Measurements from ENCODE around the gene DYRK2.

The DYRK2 gene

GRCh38 chr12:67648521-67649260 lies at the start of gene DYRK2:
DYRK2 (plus strand) TSS chr12:67648745; CDS start chr12:67649134, 389 bp downstream.
- peak within 1 kb of the TSS; percentile 97 for H3K4me3 ChIP-seq (ENCODE audit: low read depth, low read length)
- no peak for TF ChIP-seq CTCF (IDR thresholded peaks at IDR 0.05; ENCODE audit: low read depth, low read length, missing control alignments)
- no peak for DNase-seq (ENCODE audit: low read depth)

- no peak overlapping the region for H3K4me3 ChIP-seq (ENCODE audit: low read depth, low read length)
- TF ChIP-seq CTCF (IDR thresholded peaks at IDR 0.05; ENCODE audit: low read depth, low read length, missing control alignments), result no peak
- DNase-seq (ENCODE audit: low read depth), result no peak
These were observed 48.9 kb upstream of the DYRK2 start for GRCh38 chr12:67599691-67600090.

- no peak for DNase-seq (ENCODE audit: low read depth)
- TF ChIP-seq CTCF (IDR thresholded peaks at IDR 0.05; ENCODE audit: low read depth, low read length, missing control alignments), result no peak
- no peak overlapping the region for H3K4me3 ChIP-seq (ENCODE audit: low read depth, low read length)
These were observed 47.4 kb upstream of the DYRK2 start for GRCh38 chr12:67601126-67601525.

- DNase-seq (ENCODE audit: low read depth), result no peak
- no peak overlapping the region for H3K4me3 ChIP-seq (ENCODE audit: low read depth, low read length)
- no peak for TF ChIP-seq CTCF (IDR thresholded peaks at IDR 0.05; ENCODE audit: low read depth, low read length, missing control alignments)
These were observed 39.2 kb upstream of the DYRK2 start for GRCh38 chr12:67609226-67609870.

GRCh38 chr12:67613040-67613439 lies 35.5 kb upstream of the DYRK2 start:
- DNase-seq (ENCODE audit: low read depth), result no peak
- no peak overlapping the region for H3K4me3 ChIP-seq (ENCODE audit: low read depth, low read length)
- no peak for TF ChIP-seq CTCF (IDR thresholded peaks at IDR 0.05; ENCODE audit: low read depth, low read length, missing control alignments)

- DNase-seq (ENCODE audit: low read depth), result no peak
- no peak overlapping the region for H3K4me3 ChIP-seq (ENCODE audit: low read depth, low read length)
- TF ChIP-seq CTCF (IDR thresholded peaks at IDR 0.05; ENCODE audit: low read depth, low read length, missing control alignments), result no peak
These were observed 30.9 kb upstream of the DYRK2 start for GRCh38 chr12:67617629-67618028.

Data from GM12864 (cell line).